Measurements from ENCODE around the gene ASB6.

The ASB6 gene

DNA sequence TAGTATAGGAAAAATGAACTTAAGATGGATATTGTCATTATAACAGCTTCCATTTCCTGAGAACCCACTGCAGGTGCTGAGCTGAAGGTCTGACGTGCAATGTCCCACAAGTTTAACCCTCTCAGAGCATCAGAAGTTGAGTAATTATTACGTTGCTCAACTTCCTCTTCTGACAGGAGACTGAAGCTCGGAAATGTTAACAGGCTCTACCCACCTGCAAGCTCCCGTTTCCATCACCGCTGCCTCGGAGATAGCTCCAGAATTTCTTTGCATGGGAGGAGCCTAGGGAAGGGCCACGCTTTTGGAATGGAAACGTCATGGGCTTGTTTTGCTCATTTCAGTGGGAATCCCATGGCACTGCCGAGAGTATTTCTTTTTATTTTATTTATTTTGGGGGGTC lies 17.0 kb downstream of the ASB6 start:
- peaks cover 5 to 7% of the 10 kb centered on the region in 2 experiments for H3K36me3 ChIP-seq (ENCODE audit: control insufficient read depth in 1 of 2, insufficient read depth in 2 of 2, low read depth in 1 of 2, low read length in 2 of 2)
- H3K9me3 ChIP-seq (ENCODE audit: control insufficient read depth, low read length) = no peaks in the 10 kb centered on the region
- no peak overlapping the region for H3K23ac ChIP-seq (ENCODE audit: low read length in 2 of 2)
- H2AFZ ChIP-seq (ENCODE audit: low read depth, low read length) = no peak overlapping the region
- no peak overlapping the region for H3K4me3 ChIP-seq (ENCODE audit: insufficient read depth in 1 of 2, low read depth in 1 of 2, low read length in 2 of 2)
- H3K27ac ChIP-seq (ENCODE audit: low read length, poor library complexity, severe bottlenecking) = no peak overlapping the region
- no peak overlapping the region for H3K4me2 ChIP-seq (ENCODE audit: low read length, poor library complexity, severe bottlenecking)
- no peaks in the 10 kb centered on the region for H3K27me3 ChIP-seq (ENCODE audit: control insufficient read depth in 1 of 2, insufficient read depth in 1 of 2, low read length in 2 of 2)
- 71% methylated on average over 9 of the region's 9 CpGs for WGBS
- H4K8ac ChIP-seq (ENCODE audit: low read length) = no peak overlapping the region
- H2BK12ac ChIP-seq (ENCODE audit: low read length in 2 of 2) = no peak overlapping the region
- H4K91ac ChIP-seq (ENCODE audit: low read length) = no peak overlapping the region
- no peak overlapping the region for H2BK5ac ChIP-seq (ENCODE audit: low read depth, low read length, poor library complexity, severe bottlenecking)
- no peak overlapping the region for H2AK5ac ChIP-seq (ENCODE audit: low read length, severe bottlenecking)
- no peak overlapping the region for H3K4ac ChIP-seq (ENCODE audit: low read depth in 1 of 2, low read length in 2 of 2)
- H3K79me1 ChIP-seq (replicated peaks; ENCODE audit: low read length, poor library complexity, severe bottlenecking) = peaks cover 3% of the 10 kb centered on the region
- no peak overlapping the region for H3K14ac ChIP-seq (ENCODE audit: low read length in 2 of 2)
- no peak overlapping the region for H2BK120ac ChIP-seq (ENCODE audit: low read depth, low read length)
- H3K9ac ChIP-seq (ENCODE audit: low read length) = no peak overlapping the region
- peak; percentile 37 for DNase-seq
- peaks cover 32% of the 10 kb centered on the region for H3K4me1 ChIP-seq (ENCODE audit: control insufficient read depth, insufficient read depth, low read depth, low read length)
- peak overlapping the region; percentile 44 for H2BK15ac ChIP-seq (ENCODE audit: low read depth, poor library complexity, severe bottlenecking)
- H3K18ac ChIP-seq (ENCODE audit: low read depth in 1 of 2, low read length in 2 of 2) = no peak overlapping the region

DNA sequence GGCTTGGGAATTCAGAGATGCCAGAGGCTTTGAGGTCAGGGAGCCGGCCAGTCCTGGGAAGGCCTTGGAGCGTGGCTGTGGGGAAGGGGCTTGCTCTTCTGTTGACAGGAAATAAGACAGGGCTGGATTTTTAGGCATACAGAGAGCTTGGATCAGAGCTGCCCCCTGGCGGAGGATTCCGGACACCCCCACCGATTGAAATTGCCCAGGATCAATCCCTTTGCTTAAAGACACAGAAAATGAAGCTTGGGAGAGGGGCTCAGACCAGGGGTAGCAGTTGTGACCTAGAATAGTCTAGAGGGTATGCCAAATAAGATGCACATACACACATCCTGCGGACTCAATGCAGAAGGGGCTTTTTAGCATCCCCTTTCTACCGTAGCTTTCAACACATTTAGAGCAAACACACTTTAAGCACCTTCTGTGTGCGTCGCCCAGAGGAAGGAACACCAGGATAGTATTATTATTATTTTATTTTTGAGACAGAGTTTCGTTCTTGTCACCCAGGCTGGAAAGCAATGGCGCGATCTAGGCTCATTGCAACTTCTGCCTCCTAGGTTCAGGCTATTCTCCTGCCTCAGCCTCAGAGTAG lies 17.7 kb downstream of the ASB6 start:
- H3K4me3 ChIP-seq (ENCODE audit: insufficient read depth in 1 of 2, low read depth in 1 of 2, low read length in 2 of 2) = no peak overlapping the region
- H2BK5ac ChIP-seq (ENCODE audit: low read depth, low read length, poor library complexity, severe bottlenecking) = no peak overlapping the region
- no peak overlapping the region for H2BK15ac ChIP-seq (ENCODE audit: low read depth, poor library complexity, severe bottlenecking)
- no peaks in the 10 kb centered on the region for H3K9me3 ChIP-seq (ENCODE audit: control insufficient read depth, low read length)
- peaks cover under 1 to 7% of the 10 kb centered on the region in 2 experiments for H3K36me3 ChIP-seq (ENCODE audit: control insufficient read depth in 1 of 2, insufficient read depth in 2 of 2, low read depth in 1 of 2, low read length in 2 of 2)
- H4K8ac ChIP-seq (ENCODE audit: low read length) = peak overlapping the region; percentile 87
- H3K4me1 ChIP-seq (ENCODE audit: control insufficient read depth, insufficient read depth, low read depth, low read length) = peaks cover 32% of the 10 kb centered on the region
- H3K14ac ChIP-seq (ENCODE audit: low read length in 2 of 2) = no peak overlapping the region
- H2BK120ac ChIP-seq (ENCODE audit: low read depth, low read length) = no peak overlapping the region
- no peak overlapping the region for H4K91ac ChIP-seq (ENCODE audit: low read length)
- H3K27me3 ChIP-seq (ENCODE audit: control insufficient read depth in 1 of 2, insufficient read depth in 1 of 2, low read length in 2 of 2) = no peaks in the 10 kb centered on the region
- H2BK12ac ChIP-seq (ENCODE audit: low read length in 2 of 2) = peak overlapping the region in 1 of 2 experiments; percentile 68
- WGBS = 28% methylated on average over 9 of the region's 12 CpGs
- H2AK5ac ChIP-seq (ENCODE audit: low read length, severe bottlenecking) = no peak overlapping the region
- H3K27ac ChIP-seq (ENCODE audit: low read length, poor library complexity, severe bottlenecking) = no peak overlapping the region
- no peak overlapping the region for H2AFZ ChIP-seq (ENCODE audit: low read depth, low read length)
- peaks cover 3% of the 10 kb centered on the region for H3K79me1 ChIP-seq (replicated peaks; ENCODE audit: low read length, poor library complexity, severe bottlenecking)
- H3K4ac ChIP-seq (ENCODE audit: low read depth in 1 of 2, low read length in 2 of 2) = peak overlapping the region in 1 of 2 experiments; percentile 47
- no peak overlapping the region for H3K18ac ChIP-seq (ENCODE audit: low read depth in 1 of 2, low read length in 2 of 2)
- no peak overlapping the region for H3K4me2 ChIP-seq (ENCODE audit: low read length, poor library complexity, severe bottlenecking)
- no peak overlapping the region for H3K23ac ChIP-seq (ENCODE audit: low read length in 2 of 2)
- no peak overlapping the region for H3K9ac ChIP-seq (ENCODE audit: low read length)
- peak; percentile 71 for DNase-seq

DNA sequence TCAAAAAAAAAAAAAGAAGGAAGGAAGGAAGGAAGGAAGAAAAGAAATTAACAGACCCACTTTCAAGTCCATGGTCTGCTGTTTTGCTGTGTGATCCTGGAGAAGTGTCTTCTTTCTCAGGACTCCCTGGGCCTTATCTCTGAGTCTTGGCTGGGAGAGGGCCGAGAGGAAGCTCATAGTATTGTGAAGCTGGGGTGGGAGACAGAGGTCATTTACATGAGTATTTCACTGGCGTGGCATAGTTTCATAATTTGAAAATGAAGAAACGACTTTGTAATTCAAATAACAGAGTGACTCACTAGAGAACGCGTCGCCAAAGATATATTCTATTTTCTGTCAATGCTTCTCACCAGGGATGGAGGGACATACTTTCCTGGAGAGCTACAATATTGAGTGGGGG lies 18.6 kb downstream of the ASB6 start:
- Histone ChIP-seq H3K4me3 (ENCODE audit: insufficient read depth in 1 of 2, low read depth in 1 of 2, low read length in 2 of 2) (no peak overlapping the region), H3K4me2 (ENCODE audit: low read length, poor library complexity, severe bottlenecking) (no peak overlapping the region), H2BK15ac (ENCODE audit: low read depth, poor library complexity, severe bottlenecking) (no peak overlapping the region), H2AFZ (ENCODE audit: low read depth, low read length) (no peak overlapping the region), H3K14ac (ENCODE audit: low read length in 2 of 2) (no peak overlapping the region), H3K27me3 (ENCODE audit: control insufficient read depth in 1 of 2, insufficient read depth in 1 of 2, low read length in 2 of 2) (no peaks in the 10 kb centered on the region), H4K8ac (ENCODE audit: low read length) (no peak overlapping the region), H3K4me1 (ENCODE audit: control insufficient read depth, insufficient read depth, low read depth, low read length) (peaks cover 24% of the 10 kb centered on the region), H2BK120ac (ENCODE audit: low read depth, low read length) (no peak overlapping the region), H3K79me1 (replicated peaks; ENCODE audit: low read length, poor library complexity, severe bottlenecking) (peaks cover 3% of the 10 kb centered on the region), H3K23ac (ENCODE audit: low read length in 2 of 2) (no peak overlapping the region), H3K27ac (ENCODE audit: low read length, poor library complexity, severe bottlenecking) (no peak overlapping the region), H2BK5ac (ENCODE audit: low read depth, low read length, poor library complexity, severe bottlenecking) (no peak overlapping the region), H3K9ac (ENCODE audit: low read length) (peak overlapping the region; percentile 52), H3K18ac (ENCODE audit: low read depth in 1 of 2, low read length in 2 of 2) (no peak overlapping the region), H2AK5ac (ENCODE audit: low read length, severe bottlenecking) (no peak overlapping the region), H3K36me3 (ENCODE audit: control insufficient read depth in 1 of 2, insufficient read depth in 2 of 2, low read depth in 1 of 2, low read length in 2 of 2) (peaks cover 0 to 3% of the 10 kb centered on the region in 2 experiments), H2BK12ac (ENCODE audit: low read length in 2 of 2) (no peak overlapping the region), H3K4ac (ENCODE audit: low read depth in 1 of 2, low read length in 2 of 2) (no peak overlapping the region), H3K9me3 (ENCODE audit: control insufficient read depth, low read length) (no peaks in the 10 kb centered on the region), H4K91ac (ENCODE audit: low read length) (no peak overlapping the region)
- 79% methylated on average over 6 of the region's 6 CpGs for WGBS
- DNase-seq = no peak

DNA sequence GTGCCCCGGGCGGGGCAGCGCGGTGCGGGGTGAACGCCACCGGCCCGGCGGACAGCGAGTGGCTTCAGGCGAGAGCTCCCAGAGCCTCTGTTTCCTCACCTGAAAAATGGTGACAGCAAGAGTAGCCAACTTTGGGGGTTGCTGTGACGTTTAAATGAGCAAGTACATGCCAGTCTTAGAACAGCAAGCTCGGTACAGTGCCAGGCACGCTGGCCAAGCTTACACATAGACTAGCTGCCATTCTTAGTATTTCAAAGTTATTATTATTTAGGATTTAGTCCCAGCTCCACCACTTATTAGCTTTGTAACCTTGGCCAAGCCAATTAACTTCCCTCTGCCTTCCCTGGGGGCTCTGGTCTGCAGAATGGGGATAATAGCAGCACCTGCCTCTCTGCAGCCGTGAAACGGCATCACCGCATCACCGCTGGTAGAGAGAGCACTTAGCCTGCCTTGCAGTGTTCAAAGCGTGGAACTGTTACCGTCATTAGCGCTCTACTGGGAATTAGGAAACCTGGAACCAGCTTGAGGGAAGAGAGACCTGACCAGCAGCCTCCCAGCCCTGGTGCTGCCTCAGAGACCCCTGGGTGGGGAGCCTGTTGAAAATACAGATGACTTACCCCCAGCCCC lies 21.2 kb downstream of the ASB6 start, which contains the start of gene C9orf50:
C9orf50 (minus strand) TSS at position 433 of the 627 bp plus-strand sequence. CDS start 527 bp downstream, outside the sequence.
- no peak for DNase-seq
- Histone ChIP-seq H2AK5ac (ENCODE audit: low read length, severe bottlenecking) (peak within 1 kb of the TSS; percentile 68), H2BK12ac (ENCODE audit: low read length in 2 of 2) (peak within 1 kb of the TSS; percentile 70 to 97), H3K9me3 (ENCODE audit: control insufficient read depth, low read length) (no peaks in the 10 kb centered on the region), H3K4me3 (ENCODE audit: insufficient read depth in 1 of 2, low read depth in 1 of 2, low read length in 2 of 2) (peak within 1 kb of the TSS; percentile 71 to 76), H4K8ac (ENCODE audit: low read length) (peak within 1 kb of the TSS; percentile 97), H3K9ac (ENCODE audit: low read length) (peak within 1 kb of the TSS; percentile 75), H3K18ac (ENCODE audit: low read depth in 1 of 2, low read length in 2 of 2) (peak within 1 kb of the TSS; percentile 94 to 97), H3K36me3 (ENCODE audit: control insufficient read depth in 1 of 2, insufficient read depth in 2 of 2, low read depth in 1 of 2, low read length in 2 of 2) (no peaks in the 10 kb centered on the region), H4K91ac (ENCODE audit: low read length) (peak within 1 kb of the TSS; percentile 97), H3K14ac (ENCODE audit: low read length in 2 of 2) (peak within 1 kb of the TSS; percentile 22 to 96), H3K23ac (ENCODE audit: low read length in 2 of 2) (peak within 1 kb of the TSS in 1 of 2 experiments; percentile 73), H3K4me2 (ENCODE audit: low read length, poor library complexity, severe bottlenecking) (peak within 1 kb of the TSS; percentile 100), H3K27ac (ENCODE audit: low read length, poor library complexity, severe bottlenecking) (no peak within 1 kb of the TSS), H2AFZ (ENCODE audit: low read depth, low read length) (peak within 1 kb of the TSS; percentile 90), H2BK5ac (ENCODE audit: low read depth, low read length, poor library complexity, severe bottlenecking) (no peak within 1 kb of the TSS), H3K4ac (ENCODE audit: low read depth in 1 of 2, low read length in 2 of 2) (peak within 1 kb of the TSS; percentile 89 to 97), H3K27me3 (ENCODE audit: control insufficient read depth in 1 of 2, insufficient read depth in 1 of 2, low read length in 2 of 2) (no peaks in the 10 kb centered on the region), H3K4me1 (ENCODE audit: control insufficient read depth, insufficient read depth, low read depth, low read length) (peaks cover 19% of the 10 kb centered on the region), H3K79me1 (replicated peaks; ENCODE audit: low read length, poor library complexity, severe bottlenecking) (peaks cover 3% of the 10 kb centered on the region), H2BK15ac (ENCODE audit: low read depth, poor library complexity, severe bottlenecking) (peak within 1 kb of the TSS; percentile 98), H2BK120ac (ENCODE audit: low read depth, low read length) (peak within 1 kb of the TSS; percentile 90)
- 34% methylated on average over 21 of the region's 21 CpGs for WGBS

Measured in mesenchymal stem cell (in vitro differentiated cells and primary cell).